H9 (cell line): ENCODE data around the gene ADORA3. TPM values are rescaled to one million over a fixed set of nuclear protein-coding genes. Genes with fewer than 3 reads are reported as not detected.

ENCODE experiments used
- DNase-seq: peaks from one replicate; pipeline ENCODE4 v3.0.0-alpha.2; 2017
- H2AFZ ChIP-seq: one replicate; pipeline ENCODE4 v1.6.1; 2013; ENCODE audit warnings: mild to moderate bottlenecking, low read length, control low read depth, moderate library complexity
- H2AK5ac ChIP-seq: 2 replicates; pipeline ENCODE4 v1.6.1; 2013; ENCODE audit warnings: low read length, control low read depth, mixed read lengths; ENCODE audit not compliant: insufficient read length
- H2BK120ac ChIP-seq: one replicate; pipeline ENCODE4 v1.6.1; 2013; ENCODE audit warnings: low read depth, mild to moderate bottlenecking, low read length, control low read depth, inconsistent platforms; ENCODE audit not compliant: poor library complexity, severe bottlenecking
- H2BK12ac ChIP-seq: 2 replicates; pipeline ENCODE4 v1.6.1; 2013; ENCODE audit warnings: low read length, control low read depth, mixed read lengths, low read depth; ENCODE audit not compliant: insufficient read length
- H2BK15ac ChIP-seq: 2 replicates; pipeline ENCODE4 v1.6.1; 2013; ENCODE audit warnings: low read depth, low read length, control low read depth
- H2BK20ac ChIP-seq: one replicate; pipeline ENCODE4 v1.6.1; 2013; ENCODE audit warnings: low read depth, mild to moderate bottlenecking, low read length, control low read depth, inconsistent platforms; ENCODE audit not compliant: poor library complexity, severe bottlenecking
- H2BK5ac ChIP-seq: 2 replicates; pipeline ENCODE4 v1.6.1; 2013; ENCODE audit warnings: low read length, control low read depth, mixed read lengths; ENCODE audit not compliant: insufficient read length
- H3K14ac ChIP-seq: 2 replicates; pipeline ENCODE4 v1.6.1; 2013; ENCODE audit warnings: low read length, control low read depth; ENCODE audit not compliant: insufficient read depth
- H3K18ac ChIP-seq: 2 replicates; pipeline ENCODE4 v1.6.1; 2013; ENCODE audit warnings: low read depth, mild to moderate bottlenecking, mixed read lengths, low read length, control low read depth; ENCODE audit not compliant: insufficient read length
- H3K23ac ChIP-seq: 2 replicates; pipeline ENCODE4 v1.6.1; 2013; ENCODE audit warnings: low read length, control low read depth, mixed read lengths, low read depth; ENCODE audit not compliant: insufficient read length
- H3K23me2 ChIP-seq: 2 replicates; pipeline ENCODE4 v1.6.1; 2013; ENCODE audit warnings: low read depth, mild to moderate bottlenecking, mixed read lengths, low read length, control low read depth; ENCODE audit not compliant: insufficient read length, poor library complexity, severe bottlenecking
- H3K27ac ChIP-seq: 2 replicates; pipeline ENCODE4 v1.5.1; 2013; ENCODE audit warnings: low read length, control low read depth, mixed read lengths, low read depth; ENCODE audit not compliant: insufficient read length
- H3K27me3 ChIP-seq: 2 replicates; pipeline ENCODE4 v1.6.1; 2013; ENCODE audit warnings: low read length, control low read depth, inconsistent platforms; ENCODE audit not compliant: insufficient read depth
- H3K4ac ChIP-seq: 2 replicates; pipeline ENCODE4 v1.6.1; 2013; ENCODE audit warnings: low read depth, mild to moderate bottlenecking, control low read depth, inconsistent platforms, low read length, moderate library complexity
- H3K4me1 ChIP-seq: 2 replicates; pipeline ENCODE4 v1.6.1; 2013; ENCODE audit warnings: low read length, control low read depth, inconsistent platforms; ENCODE audit not compliant: insufficient read depth
- H3K4me2 ChIP-seq: 2 replicates; pipeline ENCODE4 v1.6.1; 2013; ENCODE audit warnings: low read length, control low read depth, mixed read lengths; ENCODE audit not compliant: insufficient read length, insufficient read depth
- H3K56ac ChIP-seq: 2 replicates; pipeline ENCODE4 v1.6.1; 2013; ENCODE audit warnings: low read depth, mild to moderate bottlenecking, mixed read lengths, low read length, control low read depth; ENCODE audit not compliant: insufficient read length
- H3K79me1 ChIP-seq: 2 replicates; pipeline ENCODE4 v1.6.1; 2013; ENCODE audit warnings: low read depth, mild to moderate bottlenecking, moderate library complexity, low read length, control low read depth, inconsistent platforms; ENCODE audit not compliant: insufficient read depth, poor library complexity, severe bottlenecking
- H3K79me2 ChIP-seq: 2 replicates; pipeline ENCODE4 v1.6.1; 2013; ENCODE audit warnings: low read length, control low read depth, inconsistent platforms; ENCODE audit not compliant: insufficient read depth
- H3K9ac ChIP-seq: 2 replicates; pipeline ENCODE4 v1.6.1; 2013; ENCODE audit warnings: low read length, control low read depth, mixed read lengths; ENCODE audit not compliant: insufficient read length; ENCODE audit errors: extremely low read depth
- H3K9me3 ChIP-seq: one replicate; pipeline ENCODE4 v1.6.1; 2013; ENCODE audit warnings: low read depth, low read length, inconsistent platforms; ENCODE audit not compliant: control insufficient read depth
- H3T11ph ChIP-seq: one replicate; pipeline ENCODE4 v1.6.1; 2013; ENCODE audit warnings: mild to moderate bottlenecking, low read length, control low read depth, inconsistent platforms
- H4K20me1 ChIP-seq: one replicate; pipeline ENCODE4 v1.6.1; 2013; ENCODE audit not compliant: control insufficient read depth, insufficient read length, insufficient read depth
- H4K5ac ChIP-seq: 2 replicates; pipeline ENCODE4 v1.6.1; 2013; ENCODE audit warnings: low read depth, mild to moderate bottlenecking, mixed read lengths, low read length, control low read depth; ENCODE audit not compliant: insufficient read length
- H4K8ac ChIP-seq: replicated peaks from 2 replicates; pipeline ENCODE4 v1.6.1; 2013; ENCODE audit warnings: low read length, control low read depth, mixed read lengths, low read depth; ENCODE audit not compliant: insufficient read length
- H4K91ac ChIP-seq: 2 replicates; pipeline ENCODE4 v1.6.1; 2013; ENCODE audit warnings: low read depth, mild to moderate bottlenecking, moderate library complexity, mixed read lengths, low read length, control low read depth; ENCODE audit not compliant: insufficient read length
- H3K27ac Mint-ChIP-seq, 3 experiments: 2 replicates in 2 of 3; 3 replicates in 1 of 3; pipeline ENCODE4 v1.8.0; 2020 to 2021; ENCODE audit warnings: mixed read lengths in 3 of 3, mild to moderate bottlenecking in 1 of 3, moderate library complexity in 1 of 3
- H3K27me3 Mint-ChIP-seq: 2 replicates; pipeline ENCODE4 v1.8.0; 2021; ENCODE audit warnings: low read depth, mild to moderate bottlenecking, moderate library complexity, mixed read lengths
- H3K36me3 Mint-ChIP-seq, 3 experiments: 2 replicates in 2 of 3; 3 replicates in 1 of 3; pipeline ENCODE4 v1.8.0; 2020 to 2021; ENCODE audit warnings: low read depth in 3 of 3, mixed read lengths in 3 of 3; ENCODE audit not compliant: insufficient read depth in 1 of 3
- H3K4me1 Mint-ChIP-seq, 2 experiments: 2 replicates each; pipeline ENCODE4 v1.8.0; 2020; ENCODE audit warnings: mixed read lengths in 2 of 2
- H3K4me3 Mint-ChIP-seq, 2 experiments: 2 replicates in 1 of 2; 3 replicates in 1 of 2; pipeline ENCODE4 v1.8.0; 2020 to 2021; ENCODE audit warnings: mild to moderate bottlenecking in 2 of 2, mixed read lengths in 2 of 2, moderate library complexity in 1 of 2
- H3K9me3 Mint-ChIP-seq, 2 experiments: 2 replicates in 1 of 2; 3 replicates in 1 of 2; pipeline ENCODE4 v1.8.0; 2020; ENCODE audit warnings: mild to moderate bottlenecking in 2 of 2, mixed read lengths in 2 of 2, moderate library complexity in 1 of 2
- WGBS: extraction: QIAGEN DNeasy Blood & Tissue Kit; methylation state at CpG from one replicate; pipeline ENCODE4 v1.1.7; 2013; ENCODE audit warnings: missing lambda C conversion rate, low lambda C conversion rate, mixed read lengths; ENCODE audit not compliant: insufficient read length; ENCODE audit errors: extremely low coverage; 5-methylcytosine and 5-hydroxymethylcytosine counted together
- total RNA-seq: library from RNA; stranded (reverse); gene quantifications from 2 replicates; pipeline ENCODE4 v1.2.1, GENCODE V29; 2021
- TF ChIP-seq, protein P1 (sequence below): fragments of 200-600 bp; sonication (generic); conservative IDR thresholded peaks from 3 replicates; pipeline ENCODE4 v1.8.0; 2021; ENCODE audit warnings: antibody characterized with exemption, mild to moderate bottlenecking

ADORA3 gene
- total RNA-seq, 1 experiment from 2014 or later, result not detected

DNA sequence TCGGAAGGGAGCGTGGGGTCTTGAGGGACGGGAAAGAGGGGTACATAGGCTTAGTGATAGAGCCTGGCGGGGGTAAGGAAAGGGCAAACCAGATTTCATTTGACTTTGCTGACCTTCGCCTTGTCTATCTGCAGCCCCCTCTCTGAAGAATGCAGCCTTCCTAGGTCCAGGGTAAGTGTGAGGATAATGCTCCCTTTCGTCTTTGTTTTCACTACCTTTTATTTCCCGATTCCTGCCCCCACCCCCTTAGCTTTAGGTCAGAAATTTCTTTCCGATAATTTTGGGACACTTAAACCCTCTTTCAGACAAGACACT is 53.8 kb downstream of the ADORA3 start:
- Mint-ChIP-seq H3K4me1 (peaks cover 12 to 21% of the 10 kb centered on the region in 2 experiments), H3K9me3 (no peaks in the 10 kb centered on the region), H3K27me3 (no peaks in the 10 kb centered on the region), H3K36me3 (peaks cover 15 to 54% (median 33%) of the 10 kb centered on the region in 3 experiments), H3K4me3 (peak overlapping the region; percentile 100), H3K27ac (peak overlapping the region; percentile 96 to 100 (median 99))
- Histone ChIP-seq H2BK5ac (no peak overlapping the region), H3K79me1 (peaks cover 16% of the 10 kb centered on the region), H3K79me2 (peaks cover 18% of the 10 kb centered on the region; the same call in 1 of the 2 replicates), H4K5ac (peak overlapping the region; percentile 50), H3K56ac (peak overlapping the region; percentile 57), H2BK120ac (no peak overlapping the region), H2BK15ac (no peak overlapping the region), H3T11ph (no peak overlapping the region), H4K8ac (peak overlapping the region; percentile 44), H3K27ac (peak overlapping the region; percentile 63), H3K4ac (no peak overlapping the region), H3K23me2 (peaks cover 14% of the 10 kb centered on the region), H4K20me1 (no peaks in the 10 kb centered on the region), H3K9me3 (no peaks in the 10 kb centered on the region), H3K4me1 (no peaks in the 10 kb centered on the region), H2BK12ac (no peak overlapping the region), H3K14ac (peak overlapping the region; percentile 82; the same call in 1 of the 2 replicates), H3K23ac (no peak overlapping the region), H3K18ac (peak overlapping the region; percentile 62), H2BK20ac (no peak overlapping the region), H2AFZ (no peak overlapping the region), H3K27me3 (no peaks in the 10 kb centered on the region), H3K4me2 (peak overlapping the region; percentile 77), H4K91ac (no peak overlapping the region), H3K9ac (peak overlapping the region; percentile 98), H2AK5ac (no peak overlapping the region)
- no CpG with 5 or more reads among the region's 8 CpGs for WGBS
- TF ChIP-seq, protein P1, sequence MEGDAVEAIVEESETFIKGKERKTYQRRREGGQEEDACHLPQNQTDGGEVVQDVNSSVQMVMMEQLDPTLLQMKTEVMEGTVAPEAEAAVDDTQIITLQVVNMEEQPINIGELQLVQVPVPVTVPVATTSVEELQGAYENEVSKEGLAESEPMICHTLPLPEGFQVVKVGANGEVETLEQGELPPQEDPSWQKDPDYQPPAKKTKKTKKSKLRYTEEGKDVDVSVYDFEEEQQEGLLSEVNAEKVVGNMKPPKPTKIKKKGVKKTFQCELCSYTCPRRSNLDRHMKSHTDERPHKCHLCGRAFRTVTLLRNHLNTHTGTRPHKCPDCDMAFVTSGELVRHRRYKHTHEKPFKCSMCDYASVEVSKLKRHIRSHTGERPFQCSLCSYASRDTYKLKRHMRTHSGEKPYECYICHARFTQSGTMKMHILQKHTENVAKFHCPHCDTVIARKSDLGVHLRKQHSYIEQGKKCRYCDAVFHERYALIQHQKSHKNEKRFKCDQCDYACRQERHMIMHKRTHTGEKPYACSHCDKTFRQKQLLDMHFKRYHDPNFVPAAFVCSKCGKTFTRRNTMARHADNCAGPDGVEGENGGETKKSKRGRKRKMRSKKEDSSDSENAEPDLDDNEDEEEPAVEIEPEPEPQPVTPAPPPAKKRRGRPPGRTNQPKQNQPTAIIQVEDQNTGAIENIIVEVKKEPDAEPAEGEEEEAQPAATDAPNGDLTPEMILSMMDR, result no peak
- no peak for DNase-seq

Other genes with a start within 250 kb of the ADORA3 start
- not detected in 2 replicates for gene CHIA, start 212.8 kb downstream of the ADORA3 start, total RNA-seq
- 0.92 and 1.2 TPM in 2 replicates for gene OVGP1, start 75.9 kb downstream of the ADORA3 start, total RNA-seq
- 70.9 and 74.2 TPM in 2 replicates for gene WDR77, start 54.4 kb downstream of the ADORA3 start, total RNA-seq
- gene ATP5PB, start 54.2 kb downstream of the ADORA3 start, total RNA-seq, result 250 and 271 TPM in 2 replicates
- 0.35 TPM in 1 of 2 replicates, not detected in the other for gene C1orf162, start 29.6 kb downstream of the ADORA3 start, total RNA-seq
- gene TMIGD3, start within 50 bp of the ADORA3 start, total RNA-seq, result not detected in 2 replicates
- 26.7 and 28.3 TPM in 2 replicates for gene RAP1A, start 116.2 kb upstream of the ADORA3 start, total RNA-seq
- gene INKA2, start 235.8 kb upstream of the ADORA3 start, total RNA-seq, result 11.9 and 12.3 TPM in 2 replicates